GM12878 (cell line): ENCODE data around the gene ARL3.

Experiments used
- CTCF ChIP-seq, 3 experiments: IDR thresholded peaks in 2 of 3; conservative IDR thresholded peaks in 1 of 3; 2 replicates each; pipeline ENCODE4 v1.5.1; 2011; ENCODE audit warnings: low read depth in 3 of 3, low read length in 3 of 3, mild to moderate bottlenecking in 3 of 3, control low read depth in 2 of 3, moderate library complexity in 2 of 3, inconsistent platforms in 1 of 3, mixed read lengths in 1 of 3; ENCODE audit not compliant: control insufficient read depth in 2 of 3, insufficient read depth in 1 of 3; ENCODE audit errors: extremely low read depth in 1 of 3
- POLR2A ChIP-seq: IDR thresholded peaks from 2 replicates; pipeline ENCODE4 v1.6.1; 2011; ENCODE audit warnings: low read depth, mild to moderate bottlenecking, low read length
- RFX5 ChIP-seq: IDR thresholded peaks from 2 replicates; pipeline ENCODE4 v1.6.1; 2011; ENCODE audit warnings: low read depth, low read length, improper control_type of control experiment
- SIN3A ChIP-seq: IDR thresholded peaks from 2 replicates; pipeline ENCODE4 v1.6.1; 2012; ENCODE audit warnings: low read depth, low read length, improper control_type of control experiment

GRCh38 chr10:102735065-102735562 lies 20.9 kb upstream of the ARL3 start:
- TF ChIP-seq RFX5: no peak
- no peak for TF ChIP-seq SIN3A
- no peak for TF ChIP-seq POLR2A
- no peak for TF ChIP-seq CTCF (IDR thresholded peaks at IDR 0.05 in 2 of 3, conservative IDR thresholded peaks at IDR 0.05 in 1 of 3; ENCODE audit: control insufficient read depth in 2 of 3, extremely low read depth in 1 of 3, insufficient read depth in 1 of 3, low read depth in 3 of 3, low read length in 3 of 3)
